ENCODE results near the gene BRD3OS.
"Not testable (repeated sequence)": the region's sequence is repeated elsewhere in the genome, so short reads cannot be mapped to it uniquely, and the experiment has no call there.

BRD3OS gene

DNA sequence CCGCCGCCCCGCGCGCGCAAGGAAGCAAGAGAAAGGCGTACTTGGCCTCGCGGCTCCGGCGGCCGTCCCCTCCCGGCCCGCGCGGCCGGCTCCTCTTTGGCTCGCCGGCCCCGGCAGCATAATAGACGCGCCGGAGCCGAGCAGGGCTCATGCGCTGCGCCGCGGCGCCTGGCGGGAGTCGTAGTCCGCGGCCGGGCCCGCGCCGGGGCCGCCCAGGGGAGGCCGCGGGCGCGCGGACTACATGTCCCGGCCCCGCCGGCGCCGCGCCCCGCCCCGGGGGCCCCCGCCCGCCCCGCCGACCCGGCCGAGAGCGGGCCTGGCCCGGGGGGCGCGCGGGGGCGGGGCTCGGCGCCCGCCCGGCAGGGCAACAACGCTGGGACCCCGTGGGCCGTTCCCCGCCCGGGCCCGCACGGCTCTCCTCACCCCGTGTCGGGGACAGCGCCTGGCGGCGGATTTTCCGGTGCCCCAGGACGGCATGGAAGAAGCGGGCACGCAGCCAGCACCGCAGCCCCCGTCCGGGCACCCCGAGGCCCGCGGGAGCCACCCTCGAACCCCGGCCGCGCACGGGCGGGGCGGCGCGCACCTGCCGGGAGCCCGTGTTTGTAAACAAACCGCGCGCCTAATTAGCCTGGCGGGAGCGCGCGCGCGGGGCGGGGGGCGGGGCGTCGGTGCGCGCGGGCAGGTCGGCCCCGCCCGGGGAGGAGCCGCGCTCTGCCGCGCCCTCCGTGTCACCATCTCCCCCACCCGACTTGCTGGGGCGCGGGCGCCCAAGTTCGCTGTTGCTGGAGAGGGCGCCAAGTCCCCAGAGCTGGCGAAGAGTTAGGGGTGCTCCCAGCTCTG is 42.8 kb downstream of the BRD3OS start, which contains the start of gene BRD3:
Gene BRD3 (minus strand): TSS at position 123 of the 840 bp plus-strand sequence. CDS start 14,549 bp downstream, outside the sequence.
- Histone ChIP-seq H3K27me3 (ENCODE audit: control insufficient read depth in 5 of 5, insufficient read depth in 4 of 5, low read length in 5 of 5) (peaks cover 0 to 4% (median 2%) of the 10 kb centered on the region in 5 donors), H3K9ac (ENCODE audit: low read length in 5 of 5) (peak within 1 kb of the TSS; percentile 56 to 88 (median 78)), H3K4me3 (ENCODE audit: low read depth in 1 of 5, low read length in 5 of 5) (peak within 1 kb of the TSS; percentile 71 to 86 (median 83)), H3K9me3 (ENCODE audit: control insufficient read depth in 5 of 5, low read length in 5 of 5) (no peaks in the 10 kb centered on the region), H3K27ac (ENCODE audit: low read depth, low read length) (peak within 1 kb of the TSS; percentile 62), H3K36me3 (ENCODE audit: control insufficient read depth in 5 of 5, insufficient read depth in 5 of 5, low read length in 5 of 5) (no peaks in the 10 kb centered on the region), H3K4me1 (ENCODE audit: control insufficient read depth in 5 of 5, insufficient read depth in 5 of 5, low read length in 5 of 5) (peaks cover 8 to 42% (median 34%) of the 10 kb centered on the region in 5 donors)

GRCh38 chr9:134068744-134069479 is 43.6 kb downstream of the BRD3OS start:
- H3K27me3 ChIP-seq (ENCODE audit: control insufficient read depth in 5 of 5, insufficient read depth in 4 of 5, low read length in 5 of 5): peaks cover 0 to 4% (median 2%) of the 10 kb centered on the region in 5 donors
- H3K36me3 ChIP-seq (ENCODE audit: control insufficient read depth in 5 of 5, insufficient read depth in 5 of 5, low read length in 5 of 5): no peaks in the 10 kb centered on the region
- H3K4me3 ChIP-seq (ENCODE audit: low read depth in 1 of 5, low read length in 5 of 5): peak overlapping the region; percentile 66 to 86 (median 80)
- peak overlapping the region in 4 of 5 donors; percentile 38 to 73 (median 58) for H3K9ac ChIP-seq (ENCODE audit: low read length in 5 of 5)
- H3K27ac ChIP-seq (ENCODE audit: low read depth, low read length): no peak overlapping the region
- peaks cover 8 to 34% (median 28%) of the 10 kb centered on the region in 5 donors for H3K4me1 ChIP-seq (ENCODE audit: control insufficient read depth in 5 of 5, insufficient read depth in 5 of 5, low read length in 5 of 5)
- H3K9me3 ChIP-seq (ENCODE audit: control insufficient read depth in 5 of 5, low read length in 5 of 5): no peaks in the 10 kb centered on the region

DNA sequence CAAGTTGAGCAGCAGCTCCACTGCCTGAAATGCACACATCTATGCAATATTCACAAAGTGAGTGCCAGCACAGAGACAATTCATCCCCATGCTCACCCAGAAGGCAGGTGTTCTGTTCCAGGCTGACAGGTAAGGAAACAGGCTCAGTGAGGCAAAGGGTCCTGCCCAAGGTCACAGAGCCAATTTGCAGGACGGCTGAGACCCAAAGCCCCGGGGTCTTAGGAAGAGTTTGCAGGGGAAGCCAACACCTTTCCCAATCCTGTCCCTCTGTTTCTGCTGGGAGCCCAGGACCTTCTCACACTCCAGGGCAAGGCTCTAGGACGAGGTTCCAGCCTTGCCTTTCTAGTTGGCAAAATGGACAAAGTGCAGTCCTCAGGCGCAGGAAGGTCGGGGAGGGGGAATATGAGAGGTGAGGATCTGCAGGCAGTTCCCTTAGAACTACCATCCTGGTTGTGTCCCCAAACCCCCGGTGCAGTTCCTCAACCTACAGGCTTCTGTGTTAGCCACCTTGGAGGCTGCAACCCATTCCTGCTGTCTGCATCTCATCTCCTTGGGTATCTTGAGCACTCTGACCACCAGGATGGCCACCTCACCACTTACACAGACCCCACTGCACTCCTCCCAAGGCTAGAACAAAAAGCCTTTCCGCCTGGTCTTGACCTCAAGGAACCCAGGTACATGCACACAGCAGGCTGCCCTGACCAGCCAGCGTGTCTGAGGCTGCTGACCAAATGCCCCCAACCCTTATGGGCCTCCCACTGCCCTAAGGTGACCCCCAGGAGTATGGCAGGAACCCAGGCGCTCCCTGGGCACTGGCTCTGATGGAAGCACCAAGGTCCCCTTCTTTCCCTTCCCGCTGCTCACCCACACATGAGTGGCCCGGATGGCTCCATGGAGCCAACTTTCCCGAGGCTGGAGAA is 44.5 kb downstream of the BRD3OS start:
- peaks cover 0 to 2% (median 0%) of the 10 kb centered on the region in 5 donors for H3K9me3 ChIP-seq (ENCODE audit: control insufficient read depth in 5 of 5, low read length in 5 of 5)
- H3K27me3 ChIP-seq (ENCODE audit: control insufficient read depth in 5 of 5, insufficient read depth in 4 of 5, low read length in 5 of 5): peaks cover 0 to 4% (median 2%) of the 10 kb centered on the region in 5 donors
- peaks cover 8 to 32% (median 27%) of the 10 kb centered on the region in 5 donors for H3K4me1 ChIP-seq (ENCODE audit: control insufficient read depth in 5 of 5, insufficient read depth in 5 of 5, low read length in 5 of 5)
- peak overlapping the region in 3 of 5 donors; percentile 66 to 80 (median 71) for H3K4me3 ChIP-seq (ENCODE audit: low read depth in 1 of 5, low read length in 5 of 5)
- no peak overlapping the region for H3K27ac ChIP-seq (ENCODE audit: low read depth, low read length)
- no peak overlapping the region for H3K9ac ChIP-seq (ENCODE audit: low read length in 5 of 5)
- no peaks in the 10 kb centered on the region for H3K36me3 ChIP-seq (ENCODE audit: control insufficient read depth in 5 of 5, insufficient read depth in 5 of 5, low read length in 5 of 5)

DNA sequence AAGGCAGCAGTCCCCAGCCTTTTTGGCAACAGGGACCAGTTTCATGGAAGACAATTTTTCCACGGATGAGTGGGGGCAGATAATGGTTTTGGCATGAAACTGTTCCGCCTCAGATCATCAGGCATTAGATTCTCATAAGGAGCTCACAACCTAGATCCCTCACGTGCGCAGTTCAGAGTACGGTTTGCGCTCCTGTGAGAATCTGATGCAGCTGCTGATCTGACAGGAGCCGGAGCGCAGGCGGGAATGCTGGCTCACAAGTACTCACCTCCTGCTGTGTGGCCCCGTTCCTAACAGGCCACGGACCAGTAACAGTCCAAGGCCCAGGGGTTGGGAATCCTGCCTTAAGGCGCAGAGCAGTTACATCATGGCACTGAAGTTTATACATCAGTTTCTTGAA is 45.9 kb downstream of the BRD3OS start:
- Histone ChIP-seq H3K27ac (ENCODE audit: low read depth, low read length) (no peak overlapping the region), H3K9ac (ENCODE audit: low read length in 5 of 5) (no peak overlapping the region)

DNA sequence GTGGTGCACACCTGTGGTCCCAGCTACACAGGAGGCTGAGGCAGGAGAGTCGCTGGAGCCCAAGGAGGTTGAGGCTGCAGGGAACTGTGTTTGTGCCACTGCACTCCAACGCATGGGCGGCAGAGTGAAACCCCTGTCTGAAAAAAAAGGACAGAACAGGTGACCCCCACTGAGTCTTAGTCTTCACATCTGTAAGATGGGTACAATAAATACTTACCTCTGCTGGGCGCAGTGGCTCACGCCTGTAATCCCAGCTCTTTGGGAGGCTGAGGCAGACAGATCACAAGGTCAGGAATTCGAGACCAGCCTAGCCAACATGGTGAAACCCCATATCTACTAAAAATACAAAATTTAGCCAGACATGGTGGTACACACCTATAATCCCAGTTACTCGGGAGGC is 47.4 kb downstream of the BRD3OS start:
- H3K36me3 ChIP-seq (ENCODE audit: control insufficient read depth in 5 of 5, insufficient read depth in 5 of 5, low read length in 5 of 5); H3K4me1 ChIP-seq (ENCODE audit: control insufficient read depth in 5 of 5, insufficient read depth in 5 of 5, low read length in 5 of 5); H3K9me3 ChIP-seq (ENCODE audit: control insufficient read depth in 5 of 5, low read length in 5 of 5); H3K9ac ChIP-seq (ENCODE audit: low read length in 5 of 5); H3K27me3 ChIP-seq (ENCODE audit: control insufficient read depth in 5 of 5, insufficient read depth in 4 of 5, low read length in 5 of 5); H3K27ac ChIP-seq (ENCODE audit: low read depth, low read length); H3K4me3 ChIP-seq (ENCODE audit: low read depth in 1 of 5, low read length in 5 of 5): not testable (repeated sequence)

More for the DNA sequence above, 45.9 kb downstream of the BRD3OS start:
- Histone ChIP-seq H3K9me3 (ENCODE audit: control insufficient read depth in 5 of 5, low read length in 5 of 5) (peaks cover 0 to 2% (median 0%) of the 10 kb centered on the region in 5 donors), H3K36me3 (ENCODE audit: control insufficient read depth in 5 of 5, insufficient read depth in 5 of 5, low read length in 5 of 5) (no peaks in the 10 kb centered on the region), H3K4me3 (ENCODE audit: low read depth in 1 of 5, low read length in 5 of 5) (no peak overlapping the region), H3K4me1 (ENCODE audit: control insufficient read depth in 5 of 5, insufficient read depth in 5 of 5, low read length in 5 of 5) (peaks cover 3 to 19% (median 17%) of the 10 kb centered on the region in 5 donors), H3K27me3 (ENCODE audit: control insufficient read depth in 5 of 5, insufficient read depth in 4 of 5, low read length in 5 of 5) (peaks cover 0 to 4% (median 2%) of the 10 kb centered on the region in 5 donors)

- Histone ChIP-seq H3K9me3 (ENCODE audit: control insufficient read depth in 5 of 5, low read length in 5 of 5) (peaks cover 0 to 11% (median 4%) of the 10 kb centered on the region in 5 donors), H3K27ac (ENCODE audit: low read depth, low read length) (no peak overlapping the region), H3K9ac (ENCODE audit: low read length in 5 of 5) (no peak overlapping the region), H3K27me3 (ENCODE audit: control insufficient read depth in 5 of 5, insufficient read depth in 4 of 5, low read length in 5 of 5) (peaks cover 0 to 4% (median 2%) of the 10 kb centered on the region in 5 donors), H3K36me3 (ENCODE audit: control insufficient read depth in 5 of 5, insufficient read depth in 5 of 5, low read length in 5 of 5) (no peaks in the 10 kb centered on the region), H3K4me1 (ENCODE audit: control insufficient read depth in 5 of 5, insufficient read depth in 5 of 5, low read length in 5 of 5) (peaks cover 0 to 9% (median 7%) of the 10 kb centered on the region in 5 donors), H3K4me3 (ENCODE audit: low read depth in 1 of 5, low read length in 5 of 5) (no peak overlapping the region)
Observed at GRCh38 chr9:134073500-134073899, 48.2 kb downstream of the BRD3OS start.

DNA sequence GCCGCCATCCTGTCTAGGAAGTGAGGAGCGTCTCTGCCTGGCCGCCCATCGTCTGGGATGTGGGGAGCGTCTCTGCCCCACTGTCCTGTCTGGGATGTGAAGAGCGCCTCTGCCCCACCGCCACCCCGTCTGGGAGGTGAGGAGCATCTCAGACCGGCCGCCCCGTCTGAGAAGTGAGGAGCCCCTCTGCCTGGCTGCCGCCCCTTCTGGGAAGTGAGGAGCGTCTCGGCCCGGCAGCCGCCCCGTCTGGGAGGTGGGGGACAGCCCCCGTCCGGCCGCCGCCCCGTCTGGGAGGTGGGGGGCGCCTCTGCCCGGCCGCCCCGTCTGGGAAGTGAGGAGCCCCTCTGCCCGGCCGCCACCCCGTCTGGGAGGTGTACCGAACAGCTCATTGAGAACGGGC is 50.4 kb downstream of the BRD3OS start:
- H3K9ac ChIP-seq (ENCODE audit: low read length in 5 of 5); H3K4me1 ChIP-seq (ENCODE audit: control insufficient read depth in 5 of 5, insufficient read depth in 5 of 5, low read length in 5 of 5): not testable (repeated sequence)
- peaks cover 3 to 24% (median 14%) of the 10 kb centered on the region in 5 donors for H3K9me3 ChIP-seq (ENCODE audit: control insufficient read depth in 5 of 5, low read length in 5 of 5)

GRCh38 chr9:134076644-134077043 is 51.4 kb downstream of the BRD3OS start:
- H3K27me3 ChIP-seq (ENCODE audit: control insufficient read depth in 5 of 5, insufficient read depth in 4 of 5, low read length in 5 of 5): no peaks in the 10 kb centered on the region
- no peaks in the 10 kb centered on the region for H3K36me3 ChIP-seq (ENCODE audit: control insufficient read depth in 5 of 5, insufficient read depth in 5 of 5, low read length in 5 of 5)
- no peak overlapping the region for H3K4me3 ChIP-seq (ENCODE audit: low read depth in 1 of 5, low read length in 5 of 5)
- peaks cover 3 to 24% (median 14%) of the 10 kb centered on the region in 5 donors for H3K9me3 ChIP-seq (ENCODE audit: control insufficient read depth in 5 of 5, low read length in 5 of 5)
- no peak overlapping the region for H3K27ac ChIP-seq (ENCODE audit: low read depth, low read length)
- H3K4me1 ChIP-seq (ENCODE audit: control insufficient read depth in 5 of 5, insufficient read depth in 5 of 5, low read length in 5 of 5): no peaks in the 10 kb centered on the region
- H3K9ac ChIP-seq (ENCODE audit: low read length in 5 of 5): no peak overlapping the region

More for the DNA sequence above, 50.4 kb downstream of the BRD3OS start:
- H3K4me3 ChIP-seq (ENCODE audit: low read depth in 1 of 5, low read length in 5 of 5); H3K36me3 ChIP-seq (ENCODE audit: control insufficient read depth in 5 of 5, insufficient read depth in 5 of 5, low read length in 5 of 5); H3K27ac ChIP-seq (ENCODE audit: low read depth, low read length); H3K27me3 ChIP-seq (ENCODE audit: control insufficient read depth in 5 of 5, insufficient read depth in 4 of 5, low read length in 5 of 5): not testable (repeated sequence)
